ENCODE data around the gene CSN1S1.

The CSN1S1 gene
- 0 reads per million in 3 donors for total RNA-seq

DNA sequence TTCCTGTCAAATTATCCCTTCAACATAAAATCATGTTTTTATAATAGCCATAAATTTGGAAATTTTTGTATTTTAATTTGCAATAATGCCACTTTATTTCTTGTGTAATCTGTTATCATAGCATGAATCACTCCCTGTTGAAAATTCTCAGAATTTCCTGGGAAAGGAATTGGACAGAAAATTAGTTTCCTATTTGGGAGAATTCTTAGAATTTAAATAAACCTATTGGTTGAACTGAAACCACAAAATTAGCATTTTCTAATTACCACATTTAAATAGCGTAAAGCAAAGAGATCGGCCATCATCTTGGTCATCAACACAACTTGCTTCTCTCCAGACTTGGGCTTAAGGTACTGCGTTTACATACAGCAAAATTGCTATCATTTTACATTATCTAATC is at the start of gene CSN1S1:
Gene CSN1S1, plus strand, starts transcription at position 301 of the 400 bp plus-strand sequence. CDS start 1,488 bp downstream, outside the sequence.
- Histone ChIP-seq H3K9me3 (ENCODE audit: control insufficient read depth, low read length) (no peaks in the 10 kb centered on the region), H3K27ac (ENCODE audit: insufficient read depth, low read length, poor library complexity, severe bottlenecking) (no peak within 1 kb of the TSS), H3K4me3 (ENCODE audit: insufficient read depth, low read depth, low read length, poor library complexity, severe bottlenecking) (no peak within 1 kb of the TSS), H3K27me3 (replicated peaks; ENCODE audit: control insufficient read depth, insufficient read depth, low read length, poor library complexity, severe bottlenecking) (no peaks in the 10 kb centered on the region), H3K36me3 (ENCODE audit: control insufficient read depth, insufficient read depth, low read length) (no peaks in the 10 kb centered on the region), H3K4me1 (ENCODE audit: control insufficient read depth, insufficient read depth, low read length, poor library complexity, severe bottlenecking) (no peaks in the 10 kb centered on the region)
- no peak for DNase-seq

DNA sequence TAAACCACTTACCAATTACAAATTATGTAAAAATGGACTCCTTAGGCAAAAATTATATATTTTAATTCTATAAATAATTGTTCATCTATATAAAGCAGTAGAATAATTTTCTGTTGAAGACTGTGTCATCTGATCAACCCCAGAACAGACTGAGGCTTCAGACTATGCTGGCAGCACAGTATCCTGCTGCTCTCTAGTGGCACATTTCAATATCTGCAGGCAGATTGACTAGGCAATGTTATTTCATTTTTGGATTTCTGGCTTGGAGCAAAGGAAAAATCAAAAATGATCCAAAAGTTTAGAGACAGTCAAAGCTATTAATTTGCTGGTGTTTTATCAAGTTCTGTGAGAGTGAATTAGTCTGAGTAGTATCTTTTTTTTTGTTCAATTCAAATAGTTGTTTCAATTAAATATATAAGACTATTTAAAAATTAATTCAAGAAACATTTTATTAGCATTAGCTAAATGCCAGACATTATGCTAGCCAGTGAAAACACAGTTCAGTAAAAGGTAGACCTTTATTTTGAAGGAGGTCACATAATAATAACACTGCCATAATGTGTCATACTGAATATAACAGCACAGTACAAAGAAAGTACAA is 49.6 kb upstream of the CSN1S1 start:
- DNase-seq = no peak

GRCh38 chr4:69882150-69882549 is 48.7 kb upstream of the CSN1S1 start:
- no peaks in the 10 kb centered on the region for H3K9me3 ChIP-seq (ENCODE audit: control insufficient read depth, low read length)
- no peaks in the 10 kb centered on the region for H3K27me3 ChIP-seq (replicated peaks; ENCODE audit: control insufficient read depth, insufficient read depth, low read length, poor library complexity, severe bottlenecking)
- H3K27ac ChIP-seq (ENCODE audit: insufficient read depth, low read length, poor library complexity, severe bottlenecking) = no peak overlapping the region
- H3K4me1 ChIP-seq (ENCODE audit: control insufficient read depth, insufficient read depth, low read length, poor library complexity, severe bottlenecking) = no peaks in the 10 kb centered on the region
- no peak overlapping the region for H3K4me3 ChIP-seq (ENCODE audit: insufficient read depth, low read depth, low read length, poor library complexity, severe bottlenecking)
- no peaks in the 10 kb centered on the region for H3K36me3 ChIP-seq (ENCODE audit: control insufficient read depth, insufficient read depth, low read length)
- no peak for DNase-seq

More for the DNA sequence above, 49.6 kb upstream of the CSN1S1 start:
- H3K36me3 ChIP-seq (ENCODE audit: control insufficient read depth, insufficient read depth, low read length) = no peaks in the 10 kb centered on the region
- H3K27ac ChIP-seq (ENCODE audit: insufficient read depth, low read length, poor library complexity, severe bottlenecking) = no peak overlapping the region
- no peaks in the 10 kb centered on the region for H3K9me3 ChIP-seq (ENCODE audit: control insufficient read depth, low read length)
- H3K27me3 ChIP-seq (replicated peaks; ENCODE audit: control insufficient read depth, insufficient read depth, low read length, poor library complexity, severe bottlenecking) = no peaks in the 10 kb centered on the region
- no peak overlapping the region for H3K4me3 ChIP-seq (ENCODE audit: insufficient read depth, low read depth, low read length, poor library complexity, severe bottlenecking)
- H3K4me1 ChIP-seq (ENCODE audit: control insufficient read depth, insufficient read depth, low read length, poor library complexity, severe bottlenecking) = no peaks in the 10 kb centered on the region

DNA sequence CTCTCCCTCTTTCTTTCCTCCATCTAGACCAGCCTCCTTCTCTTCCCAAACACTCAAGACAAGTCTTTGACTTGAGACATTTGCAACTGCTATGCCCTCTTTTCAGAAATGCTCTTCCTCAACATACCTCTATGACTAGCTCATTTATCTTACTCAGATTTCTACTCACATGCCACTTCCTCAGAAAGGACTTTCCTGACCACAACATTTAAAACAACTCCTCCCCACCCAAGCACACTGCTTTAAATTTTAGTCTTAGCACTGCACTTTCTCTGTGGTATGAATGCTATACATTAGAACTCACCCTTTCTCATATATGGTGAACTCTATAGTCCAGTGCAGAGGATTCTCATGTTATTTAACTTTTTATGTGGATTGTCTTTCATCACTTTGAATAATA is 42.5 kb upstream of the CSN1S1 start:
- no peaks in the 10 kb centered on the region for H3K27me3 ChIP-seq (replicated peaks; ENCODE audit: control insufficient read depth, insufficient read depth, low read length, poor library complexity, severe bottlenecking)
- no peak for DNase-seq
- no peaks in the 10 kb centered on the region for H3K36me3 ChIP-seq (ENCODE audit: control insufficient read depth, insufficient read depth, low read length)
- H3K4me1 ChIP-seq (ENCODE audit: control insufficient read depth, insufficient read depth, low read length, poor library complexity, severe bottlenecking) = no peaks in the 10 kb centered on the region
- H3K4me3 ChIP-seq (ENCODE audit: insufficient read depth, low read depth, low read length, poor library complexity, severe bottlenecking) = no peak overlapping the region
- H3K9me3 ChIP-seq (ENCODE audit: control insufficient read depth, low read length) = no peaks in the 10 kb centered on the region
- no peak overlapping the region for H3K27ac ChIP-seq (ENCODE audit: insufficient read depth, low read length, poor library complexity, severe bottlenecking)

DNA sequence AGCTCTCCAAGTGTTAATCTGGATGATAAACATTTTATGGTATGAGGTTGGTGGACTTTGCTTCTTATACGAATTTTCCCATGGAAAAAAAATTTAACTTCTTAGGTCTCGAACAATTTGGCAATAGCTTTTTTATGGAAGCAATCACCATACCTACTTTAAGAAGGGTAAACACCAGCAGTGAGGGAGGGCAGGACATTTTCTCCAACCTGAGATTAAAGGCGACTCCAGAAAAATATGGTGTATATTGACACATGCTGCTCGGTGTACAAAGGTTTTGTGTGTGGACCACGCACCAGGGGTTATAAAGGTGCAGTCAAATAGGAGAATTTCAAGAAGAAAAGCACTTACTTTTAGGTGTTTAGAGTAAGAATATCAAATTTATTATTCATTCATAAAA is 36.7 kb upstream of the CSN1S1 start:
- H3K4me1 ChIP-seq (ENCODE audit: control insufficient read depth, insufficient read depth, low read length, poor library complexity, severe bottlenecking) = no peaks in the 10 kb centered on the region
- no peak for DNase-seq
- H3K27ac ChIP-seq (ENCODE audit: insufficient read depth, low read length, poor library complexity, severe bottlenecking) = no peak overlapping the region
- no peak overlapping the region for H3K4me3 ChIP-seq (ENCODE audit: insufficient read depth, low read depth, low read length, poor library complexity, severe bottlenecking)
- H3K9me3 ChIP-seq (ENCODE audit: control insufficient read depth, low read length) = no peaks in the 10 kb centered on the region
- H3K27me3 ChIP-seq (replicated peaks; ENCODE audit: control insufficient read depth, insufficient read depth, low read length, poor library complexity, severe bottlenecking) = peaks cover 2% of the 10 kb centered on the region
- H3K36me3 ChIP-seq (ENCODE audit: control insufficient read depth, insufficient read depth, low read length) = no peaks in the 10 kb centered on the region

DNA sequence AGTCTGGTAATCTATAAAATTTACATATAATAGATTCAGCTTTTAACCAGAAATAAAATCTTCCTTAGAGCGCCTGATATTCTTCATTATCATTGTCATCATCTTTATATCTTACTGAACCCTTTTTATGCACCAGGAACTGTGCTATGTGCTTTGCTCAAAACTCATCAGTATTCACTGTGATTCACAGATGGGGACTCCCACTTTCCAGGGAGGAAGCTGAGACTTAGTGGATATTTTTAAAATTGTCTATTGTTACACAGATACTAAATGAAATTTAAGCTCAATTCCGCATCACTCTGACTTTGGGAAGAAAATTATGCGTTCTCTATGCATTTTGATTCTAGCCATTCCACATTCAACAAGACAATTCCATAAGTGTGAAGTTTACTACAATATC is 36.1 kb upstream of the CSN1S1 start:
- Histone ChIP-seq H3K27ac (ENCODE audit: insufficient read depth, low read length, poor library complexity, severe bottlenecking) (no peak overlapping the region), H3K4me3 (ENCODE audit: insufficient read depth, low read depth, low read length, poor library complexity, severe bottlenecking) (no peak overlapping the region), H3K36me3 (ENCODE audit: control insufficient read depth, insufficient read depth, low read length) (no peaks in the 10 kb centered on the region), H3K27me3 (replicated peaks; ENCODE audit: control insufficient read depth, insufficient read depth, low read length, poor library complexity, severe bottlenecking) (peaks cover 2% of the 10 kb centered on the region), H3K9me3 (ENCODE audit: control insufficient read depth, low read length) (no peaks in the 10 kb centered on the region), H3K4me1 (ENCODE audit: control insufficient read depth, insufficient read depth, low read length, poor library complexity, severe bottlenecking) (no peaks in the 10 kb centered on the region)
- no peak for DNase-seq

GRCh38 chr4:69896530-69897116 is 34.2 kb upstream of the CSN1S1 start:
- no peaks in the 10 kb centered on the region for H3K9me3 ChIP-seq (ENCODE audit: control insufficient read depth, low read length)
- H3K4me3 ChIP-seq (ENCODE audit: insufficient read depth, low read depth, low read length, poor library complexity, severe bottlenecking) = no peak overlapping the region
- DNase-seq = no peak
- H3K36me3 ChIP-seq (ENCODE audit: control insufficient read depth, insufficient read depth, low read length) = no peaks in the 10 kb centered on the region
- no peaks in the 10 kb centered on the region for H3K4me1 ChIP-seq (ENCODE audit: control insufficient read depth, insufficient read depth, low read length, poor library complexity, severe bottlenecking)
- H3K27ac ChIP-seq (ENCODE audit: insufficient read depth, low read length, poor library complexity, severe bottlenecking) = no peak overlapping the region
- H3K27me3 ChIP-seq (replicated peaks; ENCODE audit: control insufficient read depth, insufficient read depth, low read length, poor library complexity, severe bottlenecking) = peaks cover 2% of the 10 kb centered on the region

DNA sequence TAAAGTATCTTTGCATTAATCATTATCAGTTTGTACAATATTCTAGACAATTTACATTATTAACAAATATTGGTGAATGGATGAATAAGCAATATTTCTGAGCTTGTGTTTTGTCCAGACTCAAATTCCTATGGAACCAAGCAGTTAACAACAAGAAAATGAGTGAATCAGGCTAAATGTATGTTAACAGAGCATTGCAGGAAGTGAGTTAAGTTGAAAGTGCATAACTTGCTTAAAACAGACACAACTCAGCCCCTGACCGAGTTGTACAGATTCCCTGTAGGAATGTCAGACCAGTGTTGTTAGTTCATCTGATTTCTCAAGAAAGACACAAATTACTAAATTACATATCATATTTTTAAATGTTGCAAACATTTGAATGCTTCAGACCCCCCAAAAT is 23.7 kb upstream of the CSN1S1 start:
- Histone ChIP-seq H3K27me3 (replicated peaks; ENCODE audit: control insufficient read depth, insufficient read depth, low read length, poor library complexity, severe bottlenecking) (no peaks in the 10 kb centered on the region), H3K9me3 (ENCODE audit: control insufficient read depth, low read length) (no peaks in the 10 kb centered on the region), H3K27ac (ENCODE audit: insufficient read depth, low read length, poor library complexity, severe bottlenecking) (no peak overlapping the region), H3K36me3 (ENCODE audit: control insufficient read depth, insufficient read depth, low read length) (no peaks in the 10 kb centered on the region), H3K4me3 (ENCODE audit: insufficient read depth, low read depth, low read length, poor library complexity, severe bottlenecking) (no peak overlapping the region), H3K4me1 (ENCODE audit: control insufficient read depth, insufficient read depth, low read length, poor library complexity, severe bottlenecking) (no peaks in the 10 kb centered on the region)
- no peak for DNase-seq

GRCh38 chr4:69909195-69909594 is 21.7 kb upstream of the CSN1S1 start:
- Histone ChIP-seq H3K4me1 (ENCODE audit: control insufficient read depth, insufficient read depth, low read length, poor library complexity, severe bottlenecking) (no peaks in the 10 kb centered on the region), H3K36me3 (ENCODE audit: control insufficient read depth, insufficient read depth, low read length) (no peaks in the 10 kb centered on the region), H3K9me3 (ENCODE audit: control insufficient read depth, low read length) (no peaks in the 10 kb centered on the region), H3K27ac (ENCODE audit: insufficient read depth, low read length, poor library complexity, severe bottlenecking) (no peak overlapping the region), H3K27me3 (replicated peaks; ENCODE audit: control insufficient read depth, insufficient read depth, low read length, poor library complexity, severe bottlenecking) (no peaks in the 10 kb centered on the region), H3K4me3 (ENCODE audit: insufficient read depth, low read depth, low read length, poor library complexity, severe bottlenecking) (no peak overlapping the region)
- DNase-seq = no peak

DNA sequence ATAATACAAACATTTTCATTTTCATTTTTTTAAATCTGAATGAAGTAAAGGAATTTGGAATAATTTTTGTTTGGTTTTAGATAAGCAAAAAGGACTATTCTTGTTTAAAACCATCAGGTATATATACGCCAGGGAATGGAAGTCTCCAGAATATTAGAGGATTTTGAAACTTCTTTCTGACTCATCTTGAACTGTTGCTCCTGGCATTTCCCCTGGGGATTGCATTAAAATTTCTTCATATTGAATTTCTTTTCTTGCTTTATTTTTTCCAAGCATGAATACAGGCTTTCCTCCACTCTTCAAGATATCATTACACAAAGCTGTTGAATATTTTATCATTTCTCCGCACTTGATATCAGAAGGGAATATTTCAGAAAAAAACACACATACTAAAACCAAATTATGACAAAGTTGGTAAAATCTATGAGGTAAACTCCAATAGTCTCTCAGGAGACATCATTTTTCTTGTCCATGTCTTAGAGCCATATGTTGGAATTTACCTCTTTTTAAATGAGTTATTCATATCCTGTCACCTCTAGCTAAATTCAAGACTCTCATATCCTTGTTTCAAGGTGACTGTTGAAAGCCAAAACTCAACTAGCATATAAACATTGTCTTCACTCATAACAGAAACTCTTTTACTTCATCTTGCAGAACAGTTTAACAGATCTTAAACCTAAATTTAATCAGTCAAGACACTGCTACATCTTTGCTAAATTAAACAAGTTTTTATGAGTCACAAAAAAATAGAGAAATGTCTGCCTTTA is 20.7 kb upstream of the CSN1S1 start:
- H3K27ac ChIP-seq (ENCODE audit: insufficient read depth, low read length, poor library complexity, severe bottlenecking) = no peak overlapping the region
- H3K4me3 ChIP-seq (ENCODE audit: insufficient read depth, low read depth, low read length, poor library complexity, severe bottlenecking) = no peak overlapping the region
- no peaks in the 10 kb centered on the region for H3K36me3 ChIP-seq (ENCODE audit: control insufficient read depth, insufficient read depth, low read length)
- no peaks in the 10 kb centered on the region for H3K27me3 ChIP-seq (replicated peaks; ENCODE audit: control insufficient read depth, insufficient read depth, low read length, poor library complexity, severe bottlenecking)
- no peaks in the 10 kb centered on the region for H3K9me3 ChIP-seq (ENCODE audit: control insufficient read depth, low read length)
- no peak for DNase-seq
- H3K4me1 ChIP-seq (ENCODE audit: control insufficient read depth, insufficient read depth, low read length, poor library complexity, severe bottlenecking) = no peaks in the 10 kb centered on the region
